HG03571 (cell line): Measurements from ENCODE around the gene PTPRN2.

Experiments used
- ATAC-seq: cut with Tn5 transposase; IDR thresholded peaks from one replicate; pipeline ENCODE4 v1.9.1; 2021; ENCODE audit not compliant: unreplicated experiment

The PTPRN2 gene

DNA sequence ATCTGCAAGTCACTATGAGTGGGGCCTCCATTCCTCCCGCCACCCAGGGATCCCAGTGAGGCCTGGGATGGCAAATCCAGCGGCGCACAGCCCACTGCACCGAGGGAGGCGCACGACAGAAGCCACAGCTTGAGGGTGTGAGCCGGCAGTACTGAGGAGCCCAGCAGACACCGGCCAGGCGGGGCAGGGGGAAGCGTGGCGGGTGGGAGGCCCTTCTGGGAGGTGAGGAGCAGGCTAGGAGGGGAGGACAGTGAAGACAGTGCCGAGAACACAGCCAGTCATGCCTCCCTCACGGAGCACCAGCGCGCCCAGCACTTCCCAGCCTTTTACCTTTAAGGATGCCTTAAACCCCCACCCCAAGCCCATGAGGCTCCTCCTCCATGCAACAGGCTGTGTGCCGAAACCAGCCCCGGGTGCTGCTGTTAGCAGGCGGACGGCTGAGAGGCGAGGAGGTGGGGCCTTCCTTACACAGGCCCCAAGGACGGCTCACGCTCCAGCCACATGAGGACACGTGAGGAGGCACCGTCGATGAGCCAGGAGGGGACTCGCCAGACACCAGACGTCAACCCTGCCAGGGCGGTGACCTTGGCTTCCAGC is 258.5 kb downstream of the PTPRN2 start:
- ATAC-seq, result no peak

- ATAC-seq, result no peak
Measured at GRCh38 chr7:158328376-158329013, 259.1 kb downstream of the PTPRN2 start.

DNA sequence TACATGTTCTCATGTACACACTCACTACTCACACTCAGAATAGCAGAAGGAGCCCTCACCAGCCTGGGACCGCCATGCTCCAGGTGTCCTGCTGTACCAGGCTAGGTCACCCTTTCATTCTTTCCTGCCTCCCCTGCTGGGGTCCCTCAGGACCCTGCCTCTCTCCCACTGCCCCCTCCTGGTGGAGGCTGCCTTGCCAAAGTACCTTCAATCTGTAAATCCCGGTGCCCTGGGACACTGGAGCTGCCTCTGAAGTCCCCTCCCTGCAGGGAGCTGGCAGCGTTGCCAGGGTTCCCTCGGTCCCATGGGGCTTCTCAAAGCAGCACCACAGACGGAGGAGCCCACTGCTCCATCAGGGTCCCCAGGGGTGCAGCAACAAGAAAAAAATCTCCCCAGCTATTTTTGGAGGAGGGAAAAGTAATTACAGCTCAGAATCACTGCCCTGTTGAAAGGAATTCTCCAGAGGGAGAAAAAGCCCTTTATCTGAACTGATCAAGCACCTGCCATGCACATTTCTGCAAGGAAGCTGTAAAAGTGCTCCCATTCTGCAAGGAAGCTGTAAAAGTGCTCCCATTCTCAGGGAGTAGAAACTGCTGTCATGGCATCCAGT is 259.9 kb downstream of the PTPRN2 start:
- ATAC-seq, result no peak

GRCh38 chr7:158327012-158327411 is 260.6 kb downstream of the PTPRN2 start:
- no peak for ATAC-seq

GRCh38 chr7:158325530-158326381 is 261.9 kb downstream of the PTPRN2 start:
- ATAC-seq, result no peak

DNA sequence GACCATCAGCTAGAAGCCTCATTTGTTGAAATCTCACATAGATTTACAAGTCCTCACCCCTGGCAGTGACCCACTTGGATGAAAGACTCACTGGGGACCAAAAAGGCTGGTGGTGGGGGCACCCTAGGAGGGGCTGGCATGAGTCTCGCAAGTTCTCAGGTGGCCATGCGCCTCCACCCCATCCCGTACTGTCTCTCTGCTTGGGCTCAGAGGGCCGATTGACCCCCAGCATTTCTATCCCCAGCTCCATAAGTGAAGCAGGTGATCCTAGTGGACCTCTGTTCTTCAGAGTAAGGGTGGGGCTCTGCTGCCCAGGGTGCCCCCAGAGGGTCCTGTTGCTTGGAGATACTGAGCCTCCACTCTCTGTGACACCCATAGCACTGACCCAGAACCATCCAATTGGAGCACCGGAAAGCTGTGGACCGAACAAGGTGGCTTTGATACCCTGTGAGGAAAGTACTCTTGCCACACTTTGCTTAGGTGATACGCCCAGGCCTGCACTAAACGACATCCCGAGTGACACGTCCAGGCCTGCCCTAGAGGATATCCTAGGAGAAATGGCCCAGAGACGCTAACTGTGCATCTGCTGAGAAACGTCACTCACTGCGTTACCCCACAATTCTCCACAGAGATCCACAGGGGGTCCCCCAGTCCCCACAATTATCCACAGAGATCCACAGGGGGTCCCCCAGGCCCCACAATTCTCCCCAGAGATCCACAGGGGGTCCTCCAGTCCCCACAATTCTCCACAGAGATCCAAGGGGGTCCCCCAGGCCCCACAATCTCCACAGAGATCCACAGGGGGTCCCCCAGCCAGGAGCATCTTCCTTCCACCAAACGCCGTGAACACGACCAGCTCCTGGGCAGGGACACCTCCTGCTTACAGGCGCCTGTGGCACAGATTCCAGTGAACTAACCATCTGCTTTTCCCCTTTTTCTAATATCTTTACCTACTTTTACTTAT is 262.9 kb downstream of the PTPRN2 start:
- no peak for ATAC-seq

DNA sequence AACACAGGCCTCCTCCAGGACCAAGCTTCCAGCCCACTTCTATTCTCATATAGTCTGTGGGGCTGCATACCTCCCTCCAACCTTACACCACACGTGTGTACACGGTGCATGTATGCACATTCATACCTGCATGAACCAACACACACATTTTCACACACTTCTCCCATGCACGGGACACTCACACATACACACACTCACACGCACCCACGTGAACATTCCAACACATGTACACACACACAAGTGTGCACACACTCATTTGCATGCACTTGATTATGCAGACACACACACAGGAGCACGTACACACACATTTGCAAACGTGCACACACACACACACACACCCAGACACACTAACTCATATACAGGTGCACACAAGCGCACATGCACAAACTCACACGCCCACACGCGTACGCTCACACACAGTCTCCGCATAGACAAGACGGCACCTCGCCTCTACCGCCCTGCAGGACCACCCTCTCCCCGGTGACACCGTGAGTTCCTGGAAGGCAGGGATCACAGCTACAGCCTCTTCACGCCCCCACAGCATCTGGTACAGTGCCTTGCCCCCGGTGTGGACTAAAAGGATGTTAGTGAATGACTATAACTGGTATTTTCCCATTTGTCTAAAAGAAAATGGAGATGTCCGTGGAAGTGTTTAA is 263.8 kb downstream of the PTPRN2 start:
- no peak for ATAC-seq

DNA sequence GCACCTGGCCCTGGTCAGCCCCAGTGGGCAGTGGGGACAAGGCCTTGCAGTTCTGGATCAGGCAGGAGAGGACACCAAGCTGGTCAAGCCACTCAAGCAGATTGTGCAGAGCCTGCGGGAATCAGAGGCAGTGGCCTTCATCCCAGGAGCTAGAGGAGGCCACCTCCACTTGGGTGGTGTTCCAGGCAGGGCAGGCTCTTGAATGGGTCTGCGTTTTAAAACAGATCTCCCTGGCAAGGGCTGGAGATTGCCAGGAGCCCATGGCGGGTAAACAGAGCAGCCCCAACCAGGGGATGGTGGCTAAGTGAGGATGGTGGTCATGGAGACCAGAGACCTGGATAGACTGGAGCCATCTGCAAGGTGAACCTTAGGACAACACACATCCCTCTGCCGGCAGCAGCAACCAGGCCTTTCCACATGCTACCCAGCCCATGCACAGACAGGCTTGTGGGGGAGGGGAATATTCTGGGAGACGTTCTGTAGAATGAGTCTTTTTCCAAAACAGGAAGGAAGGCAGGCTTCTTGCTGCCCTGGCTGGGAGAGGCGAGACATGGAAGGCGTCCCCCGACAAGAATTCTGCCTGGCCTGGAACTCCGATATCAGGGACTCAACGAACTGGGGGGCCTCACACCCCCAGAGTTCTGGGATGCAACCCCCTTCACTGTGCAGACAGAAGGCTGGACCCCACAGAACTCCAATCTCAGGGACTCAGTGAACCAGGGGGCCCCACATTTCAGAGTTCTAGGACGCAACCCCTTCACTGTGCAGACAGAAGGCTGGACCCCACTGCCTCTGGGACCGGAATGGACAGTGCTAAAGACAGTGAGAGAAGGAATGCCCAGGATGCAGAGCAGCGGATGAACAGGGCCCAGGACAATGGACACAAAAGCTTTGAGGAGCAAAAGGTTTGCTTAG is 264.8 kb downstream of the PTPRN2 start:
- ATAC-seq, result no peak

- ATAC-seq, result no peak
Measured at GRCh38 chr7:158321936-158322615, 265.5 kb downstream of the PTPRN2 start.

DNA sequence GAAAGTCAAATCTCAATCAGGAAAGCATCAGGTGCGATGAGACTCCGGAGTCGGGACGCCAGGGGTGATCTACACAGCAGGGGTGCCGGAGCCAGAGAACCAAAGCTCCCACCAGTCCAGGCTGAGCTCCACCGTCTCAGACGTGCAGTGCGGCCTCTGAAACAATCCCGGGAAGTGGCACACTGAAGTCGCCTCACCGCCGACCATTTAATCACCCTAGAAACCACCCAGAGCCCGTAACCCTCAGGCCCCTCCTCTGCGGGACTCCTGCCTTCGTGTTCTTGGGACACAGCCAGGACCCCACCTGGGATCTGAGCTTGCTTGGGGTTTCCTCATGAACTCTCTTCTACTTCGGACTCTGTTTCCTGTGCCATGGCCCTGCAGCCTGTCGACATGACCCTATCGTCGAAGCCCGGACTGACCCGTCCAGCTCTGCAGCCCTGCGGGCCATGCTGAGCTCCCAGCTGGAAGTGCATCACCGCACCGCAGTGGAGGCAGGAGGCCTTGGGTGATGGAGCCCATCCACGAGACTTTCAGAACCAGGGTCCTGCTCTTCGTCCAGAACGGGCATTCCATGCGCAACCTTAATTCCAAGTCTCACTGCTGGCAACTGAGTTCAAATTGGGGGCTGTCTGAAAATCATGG is 266.4 kb downstream of the PTPRN2 start:
- ATAC-seq, result no peak

DNA sequence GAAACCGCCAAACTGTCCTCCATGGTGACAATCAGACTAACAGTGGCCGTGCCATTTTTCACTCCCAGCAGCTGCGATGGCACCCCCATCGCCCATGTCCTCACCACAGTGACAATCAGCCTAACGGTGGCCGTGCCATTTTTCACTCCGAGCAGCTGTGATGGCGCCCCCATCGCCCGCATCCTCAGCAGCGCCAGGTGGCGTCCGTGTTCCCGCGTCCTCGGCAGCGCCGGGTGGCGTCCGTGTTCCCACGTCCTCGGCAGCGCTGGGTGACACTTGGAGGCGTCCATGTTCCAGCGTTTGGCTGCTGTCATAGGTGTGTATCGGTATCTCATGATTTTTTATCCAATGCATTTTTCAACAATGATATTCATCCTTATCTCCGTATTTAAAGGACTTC is 267.3 kb downstream of the PTPRN2 start:
- ATAC-seq, result no peak

GRCh38 chr7:158318511-158318913 is 269.1 kb downstream of the PTPRN2 start:
- no peak for ATAC-seq

- ATAC-seq, result no peak
Measured at GRCh38 chr7:158317238-158318205, 270.1 kb downstream of the PTPRN2 start.

DNA sequence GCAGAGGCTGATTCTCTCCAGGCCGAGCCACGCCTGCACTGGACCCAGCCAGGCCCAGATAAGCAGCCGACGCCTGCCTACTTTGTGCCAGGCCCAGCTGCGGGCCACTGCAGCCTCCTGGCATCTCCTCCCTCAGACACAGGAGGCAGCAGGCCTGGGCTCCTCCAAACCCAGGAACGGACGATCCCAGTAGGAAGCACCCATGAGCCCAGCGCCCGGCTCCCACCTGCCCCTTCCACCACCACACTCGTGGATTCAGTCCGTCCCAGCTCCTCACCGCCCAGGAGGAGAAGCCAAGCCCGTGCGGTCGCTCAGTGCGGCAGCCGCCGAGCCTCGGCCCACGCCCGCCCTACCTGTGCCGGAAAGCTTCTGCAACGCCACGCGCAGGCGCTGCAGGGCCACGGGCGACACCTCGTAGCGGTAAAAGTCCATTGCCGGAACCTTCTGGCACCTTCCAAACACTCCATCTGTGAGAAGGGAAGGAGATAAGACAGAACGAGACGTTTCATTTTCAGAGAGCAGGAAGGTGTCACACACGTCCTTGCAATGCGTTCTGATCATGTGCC is 271.1 kb downstream of the PTPRN2 start:
- ATAC-seq, result no peak

DNA sequence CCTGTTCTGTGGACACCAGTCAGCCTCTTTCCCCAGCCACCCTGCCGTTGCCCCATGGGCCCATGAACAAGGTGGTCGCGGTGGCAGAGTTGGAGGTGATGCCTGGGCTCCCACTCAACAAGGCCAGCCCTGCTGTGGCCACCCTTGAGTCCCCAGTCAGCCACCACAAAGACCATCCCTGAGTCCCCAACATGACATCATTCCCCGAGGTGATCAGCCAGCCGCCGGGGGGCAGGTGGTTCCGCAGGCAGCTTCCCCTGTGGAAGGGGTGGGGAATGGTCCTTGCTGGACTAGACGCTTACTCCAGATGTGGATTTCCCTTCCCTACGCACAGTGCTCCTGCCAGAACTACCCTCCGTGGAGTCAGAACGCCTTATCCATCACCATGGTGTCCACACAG is 271.7 kb downstream of the PTPRN2 start:
- no peak for ATAC-seq

GRCh38 chr7:158315326-158315725 is 272.3 kb downstream of the PTPRN2 start:
- ATAC-seq, result no peak
